Measurements from ENCODE around the gene TATDN2.
A peak's percentile ranks its signal among the peaks of the same experiment; 100 is the strongest.

TATDN2 gene

DNA sequence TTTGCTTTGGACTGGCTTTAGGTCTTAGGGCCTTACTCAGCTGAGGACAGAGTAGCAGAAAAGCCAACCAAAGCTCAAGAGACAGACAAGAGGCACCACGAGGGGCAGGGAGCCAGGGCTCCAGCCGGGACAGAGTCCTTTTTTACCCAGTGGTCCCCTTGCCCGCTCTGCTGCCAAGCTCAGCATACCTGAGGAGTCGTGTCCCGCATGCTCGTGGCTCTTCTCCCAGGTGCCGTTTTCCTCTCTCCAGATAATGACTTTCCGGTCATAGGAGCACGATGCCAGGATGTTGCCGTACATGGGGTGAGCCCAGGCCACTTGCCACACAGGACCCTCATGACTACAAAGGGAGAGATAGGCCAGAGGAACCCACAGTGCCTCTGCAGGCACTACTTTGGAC, 64.1 kb downstream of the TATDN2 start:
- no peak overlapping the region for H3K9ac ChIP-seq (ENCODE audit: low read depth in 1 of 2, low read length in 2 of 2)
- H3K27me3 ChIP-seq (ENCODE audit: control insufficient read depth in 2 of 2, insufficient read depth in 2 of 2, low read length in 2 of 2), result no peaks in the 10 kb centered on the region
- no peak overlapping the region for H3K4me3 ChIP-seq (ENCODE audit: low read length in 2 of 2)
- no peak overlapping the region for H3K27ac ChIP-seq (ENCODE audit: low read depth in 2 of 2, low read length in 2 of 2)
- peaks cover 65 to 77% of the 10 kb centered on the region in 2 donors for H3K36me3 ChIP-seq (ENCODE audit: control insufficient read depth in 2 of 2, insufficient read depth in 2 of 2, low read length in 2 of 2)
- H3K4me1 ChIP-seq (ENCODE audit: control insufficient read depth in 2 of 2, insufficient read depth in 2 of 2, low read length in 2 of 2), result no peaks in the 10 kb centered on the region
- H3K9me3 ChIP-seq (ENCODE audit: control insufficient read depth in 2 of 2, low read length in 2 of 2), result no peaks in the 10 kb centered on the region

DNA sequence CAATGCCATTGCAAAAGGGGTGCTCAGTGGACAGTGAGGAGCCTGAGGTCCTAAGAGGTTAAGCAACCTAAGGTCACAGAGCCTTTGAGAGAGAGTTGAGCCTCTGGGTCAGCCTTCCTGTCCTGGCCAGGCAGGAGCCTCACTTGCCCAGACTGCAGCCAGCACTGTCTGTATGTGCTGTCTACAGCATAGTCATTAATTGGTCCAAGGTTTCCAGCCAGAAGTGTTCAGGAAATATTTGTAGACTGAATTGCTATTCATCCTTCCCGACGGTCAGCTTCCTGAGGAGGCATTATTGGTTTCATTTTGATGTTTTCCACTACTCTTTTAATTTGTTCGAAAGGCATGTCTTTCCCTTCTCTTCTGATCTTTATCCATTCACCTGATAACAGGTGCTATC, 64.6 kb downstream of the TATDN2 start:
- Histone ChIP-seq H3K27me3 (ENCODE audit: control insufficient read depth in 2 of 2, insufficient read depth in 2 of 2, low read length in 2 of 2) (no peaks in the 10 kb centered on the region), H3K4me3 (ENCODE audit: low read length in 2 of 2) (no peak overlapping the region), H3K9me3 (ENCODE audit: control insufficient read depth in 2 of 2, low read length in 2 of 2) (no peaks in the 10 kb centered on the region), H3K9ac (ENCODE audit: low read depth in 1 of 2, low read length in 2 of 2) (no peak overlapping the region), H3K4me1 (ENCODE audit: control insufficient read depth in 2 of 2, insufficient read depth in 2 of 2, low read length in 2 of 2) (no peaks in the 10 kb centered on the region), H3K27ac (ENCODE audit: low read depth in 2 of 2, low read length in 2 of 2) (no peak overlapping the region), H3K36me3 (ENCODE audit: control insufficient read depth in 2 of 2, insufficient read depth in 2 of 2, low read length in 2 of 2) (peaks cover 67 to 79% of the 10 kb centered on the region in 2 donors)

DNA sequence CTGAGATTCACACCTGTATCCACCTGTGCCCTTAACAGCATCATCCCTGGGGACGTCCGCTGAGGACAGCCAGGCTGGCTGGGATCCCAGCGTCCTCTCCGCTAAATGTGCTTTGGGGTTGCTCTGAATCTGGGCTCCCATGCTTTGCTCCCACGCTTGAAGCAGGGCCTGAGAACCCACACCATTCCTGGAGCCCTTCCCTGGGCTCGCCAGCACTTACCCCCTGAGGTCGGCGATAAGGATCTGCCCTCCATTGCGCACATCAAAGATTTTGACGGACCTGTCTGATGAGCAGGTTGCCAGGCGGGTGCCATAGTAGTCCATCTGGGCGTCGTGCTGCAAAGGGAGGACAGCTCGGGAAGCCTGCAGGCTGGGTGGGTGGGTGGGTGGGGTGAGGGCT, 66.8 kb downstream of the TATDN2 start:
- Histone ChIP-seq H3K27ac (ENCODE audit: low read depth in 2 of 2, low read length in 2 of 2) (no peak overlapping the region), H3K9me3 (ENCODE audit: control insufficient read depth in 2 of 2, low read length in 2 of 2) (no peaks in the 10 kb centered on the region), H3K27me3 (ENCODE audit: control insufficient read depth in 2 of 2, insufficient read depth in 2 of 2, low read length in 2 of 2) (no peaks in the 10 kb centered on the region), H3K9ac (ENCODE audit: low read depth in 1 of 2, low read length in 2 of 2) (no peak overlapping the region), H3K4me1 (ENCODE audit: control insufficient read depth in 2 of 2, insufficient read depth in 2 of 2, low read length in 2 of 2) (peaks cover 6 to 9% of the 10 kb centered on the region in 2 donors), H3K36me3 (ENCODE audit: control insufficient read depth in 2 of 2, insufficient read depth in 2 of 2, low read length in 2 of 2) (peaks cover 66 to 74% of the 10 kb centered on the region in 2 donors), H3K4me3 (ENCODE audit: low read length in 2 of 2) (no peak overlapping the region)

DNA sequence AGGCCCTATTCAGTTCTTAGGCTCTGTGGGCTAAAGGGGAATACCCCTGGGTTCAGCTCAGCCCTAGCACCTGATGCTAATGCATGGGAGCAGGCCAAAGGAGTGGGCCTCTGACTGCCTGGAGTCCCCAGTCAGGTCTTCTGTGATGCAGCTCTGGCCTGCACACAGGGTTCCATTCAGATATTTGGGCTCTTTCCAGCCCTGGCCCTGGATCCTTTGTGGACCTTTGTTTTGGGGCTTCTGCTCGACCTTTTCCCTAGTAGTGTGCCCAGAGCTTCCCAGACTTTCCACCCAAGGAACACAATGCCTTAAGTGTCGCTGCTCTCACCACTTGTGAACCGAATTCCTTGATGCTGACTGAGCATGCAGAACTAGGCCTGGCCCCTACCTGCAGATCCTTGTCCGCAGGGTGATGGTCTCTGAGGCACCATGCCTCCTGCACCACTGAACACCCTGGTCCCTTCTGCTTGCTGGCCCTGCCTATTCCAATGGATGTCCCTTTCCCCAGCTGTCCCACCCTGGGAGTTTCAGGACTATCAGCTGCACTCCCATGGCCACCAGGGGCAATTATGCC, 67.6 kb downstream of the TATDN2 start:
- Histone ChIP-seq H3K4me1 (ENCODE audit: control insufficient read depth in 2 of 2, insufficient read depth in 2 of 2, low read length in 2 of 2) (peaks cover 9 to 11% of the 10 kb centered on the region in 2 donors), H3K36me3 (ENCODE audit: control insufficient read depth in 2 of 2, insufficient read depth in 2 of 2, low read length in 2 of 2) (peaks cover 63 to 68% of the 10 kb centered on the region in 2 donors)

GRCh38 chr3:10317311-10317960, 69.2 kb downstream of the TATDN2 start:
- H3K9ac ChIP-seq (ENCODE audit: low read depth in 1 of 2, low read length in 2 of 2), result no peak overlapping the region
- no peaks in the 10 kb centered on the region for H3K9me3 ChIP-seq (ENCODE audit: control insufficient read depth in 2 of 2, low read length in 2 of 2)
- H3K4me3 ChIP-seq (ENCODE audit: low read length in 2 of 2), result no peak overlapping the region
- H3K4me1 ChIP-seq (ENCODE audit: control insufficient read depth in 2 of 2, insufficient read depth in 2 of 2, low read length in 2 of 2), result peaks cover 9 to 11% of the 10 kb centered on the region in 2 donors
- no peaks in the 10 kb centered on the region for H3K27me3 ChIP-seq (ENCODE audit: control insufficient read depth in 2 of 2, insufficient read depth in 2 of 2, low read length in 2 of 2)
- no peak overlapping the region for H3K27ac ChIP-seq (ENCODE audit: low read depth in 2 of 2, low read length in 2 of 2)
- peaks cover 54% of the 10 kb centered on the region in 2 donors for H3K36me3 ChIP-seq (ENCODE audit: control insufficient read depth in 2 of 2, insufficient read depth in 2 of 2, low read length in 2 of 2)

More for the DNA sequence above, 67.6 kb downstream of the TATDN2 start:
- H3K9me3 ChIP-seq (ENCODE audit: control insufficient read depth in 2 of 2, low read length in 2 of 2), result no peaks in the 10 kb centered on the region
- no peaks in the 10 kb centered on the region for H3K27me3 ChIP-seq (ENCODE audit: control insufficient read depth in 2 of 2, insufficient read depth in 2 of 2, low read length in 2 of 2)
- H3K4me3 ChIP-seq (ENCODE audit: low read length in 2 of 2), result no peak overlapping the region
- H3K27ac ChIP-seq (ENCODE audit: low read depth in 2 of 2, low read length in 2 of 2), result no peak overlapping the region
- H3K9ac ChIP-seq (ENCODE audit: low read depth in 1 of 2, low read length in 2 of 2), result no peak overlapping the region

GRCh38 chr3:10317961-10318350, 69.7 kb downstream of the TATDN2 start:
- Histone ChIP-seq H3K27me3 (ENCODE audit: control insufficient read depth in 2 of 2, insufficient read depth in 2 of 2, low read length in 2 of 2) (no peaks in the 10 kb centered on the region), H3K9me3 (ENCODE audit: control insufficient read depth in 2 of 2, low read length in 2 of 2) (no peaks in the 10 kb centered on the region), H3K4me1 (ENCODE audit: control insufficient read depth in 2 of 2, insufficient read depth in 2 of 2, low read length in 2 of 2) (peaks cover 9 to 11% of the 10 kb centered on the region in 2 donors), H3K9ac (ENCODE audit: low read depth in 1 of 2, low read length in 2 of 2) (no peak overlapping the region), H3K27ac (ENCODE audit: low read depth in 2 of 2, low read length in 2 of 2) (no peak overlapping the region), H3K4me3 (ENCODE audit: low read length in 2 of 2) (no peak overlapping the region), H3K36me3 (ENCODE audit: control insufficient read depth in 2 of 2, insufficient read depth in 2 of 2, low read length in 2 of 2) (peaks cover 48 to 49% of the 10 kb centered on the region in 2 donors)

GRCh38 chr3:10319251-10319650, 71.0 kb downstream of the TATDN2 start:
- peaks cover 9 to 11% of the 10 kb centered on the region in 2 donors for H3K4me1 ChIP-seq (ENCODE audit: control insufficient read depth in 2 of 2, insufficient read depth in 2 of 2, low read length in 2 of 2)
- peaks cover 37 to 39% of the 10 kb centered on the region in 2 donors for H3K36me3 ChIP-seq (ENCODE audit: control insufficient read depth in 2 of 2, insufficient read depth in 2 of 2, low read length in 2 of 2)
- H3K4me3 ChIP-seq (ENCODE audit: low read length in 2 of 2), result peak overlapping the region; percentile 43 to 80
- H3K27ac ChIP-seq (ENCODE audit: low read depth in 2 of 2, low read length in 2 of 2), result no peak overlapping the region
- H3K9me3 ChIP-seq (ENCODE audit: control insufficient read depth in 2 of 2, low read length in 2 of 2), result no peaks in the 10 kb centered on the region
- H3K9ac ChIP-seq (ENCODE audit: low read depth in 1 of 2, low read length in 2 of 2), result peak overlapping the region in 1 of 2 donors; percentile 9
- no peaks in the 10 kb centered on the region for H3K27me3 ChIP-seq (ENCODE audit: control insufficient read depth in 2 of 2, insufficient read depth in 2 of 2, low read length in 2 of 2)

- peaks cover 9 to 11% of the 10 kb centered on the region in 2 donors for H3K4me1 ChIP-seq (ENCODE audit: control insufficient read depth in 2 of 2, insufficient read depth in 2 of 2, low read length in 2 of 2)
- H3K9ac ChIP-seq (ENCODE audit: low read depth in 1 of 2, low read length in 2 of 2), result peak overlapping the region; percentile 95 to 98
- peaks cover 32 to 33% of the 10 kb centered on the region in 2 donors for H3K36me3 ChIP-seq (ENCODE audit: control insufficient read depth in 2 of 2, insufficient read depth in 2 of 2, low read length in 2 of 2)
- no peak overlapping the region for H3K27ac ChIP-seq (ENCODE audit: low read depth in 2 of 2, low read length in 2 of 2)
- H3K4me3 ChIP-seq (ENCODE audit: low read length in 2 of 2), result peak overlapping the region; percentile 80 to 90
- no peaks in the 10 kb centered on the region for H3K9me3 ChIP-seq (ENCODE audit: control insufficient read depth in 2 of 2, low read length in 2 of 2)
- no peaks in the 10 kb centered on the region for H3K27me3 ChIP-seq (ENCODE audit: control insufficient read depth in 2 of 2, insufficient read depth in 2 of 2, low read length in 2 of 2)
Measured at GRCh38 chr3:10319804-10320203, 71.5 kb downstream of the TATDN2 start.

- H3K9me3 ChIP-seq (ENCODE audit: control insufficient read depth in 2 of 2, low read length in 2 of 2), result no peaks in the 10 kb centered on the region
- peak overlapping the region; percentile 95 to 98 for H3K9ac ChIP-seq (ENCODE audit: low read depth in 1 of 2, low read length in 2 of 2)
Measured at GRCh38 chr3:10320320-10320677, 72.0 kb downstream of the TATDN2 start.

GRCh38 chr3:10321630-10322351, 73.5 kb downstream of the TATDN2 start:
- Histone ChIP-seq H3K4me3 (ENCODE audit: low read length in 2 of 2) (no peak overlapping the region), H3K4me1 (ENCODE audit: control insufficient read depth in 2 of 2, insufficient read depth in 2 of 2, low read length in 2 of 2) (peaks cover 9 to 11% of the 10 kb centered on the region in 2 donors), H3K9me3 (ENCODE audit: control insufficient read depth in 2 of 2, low read length in 2 of 2) (no peaks in the 10 kb centered on the region), H3K9ac (ENCODE audit: low read depth in 1 of 2, low read length in 2 of 2) (no peak overlapping the region), H3K27me3 (ENCODE audit: control insufficient read depth in 2 of 2, insufficient read depth in 2 of 2, low read length in 2 of 2) (peaks cover 0 to 2% of the 10 kb centered on the region in 2 donors), H3K36me3 (ENCODE audit: control insufficient read depth in 2 of 2, insufficient read depth in 2 of 2, low read length in 2 of 2) (peaks cover 16 to 18% of the 10 kb centered on the region in 2 donors), H3K27ac (ENCODE audit: low read depth in 2 of 2, low read length in 2 of 2) (no peak overlapping the region)

More at GRCh38 chr3:10320320-10320677, 72.0 kb downstream of the TATDN2 start:
- peak overlapping the region; percentile 80 to 90 for H3K4me3 ChIP-seq (ENCODE audit: low read length in 2 of 2)
- H3K4me1 ChIP-seq (ENCODE audit: control insufficient read depth in 2 of 2, insufficient read depth in 2 of 2, low read length in 2 of 2), result peaks cover 9 to 11% of the 10 kb centered on the region in 2 donors
- H3K27me3 ChIP-seq (ENCODE audit: control insufficient read depth in 2 of 2, insufficient read depth in 2 of 2, low read length in 2 of 2), result no peaks in the 10 kb centered on the region
- peaks cover 28 to 30% of the 10 kb centered on the region in 2 donors for H3K36me3 ChIP-seq (ENCODE audit: control insufficient read depth in 2 of 2, insufficient read depth in 2 of 2, low read length in 2 of 2)
- peak overlapping the region; percentile 69 to 78 for H3K27ac ChIP-seq (ENCODE audit: low read depth in 2 of 2, low read length in 2 of 2)
